ENCODE measurements around the gene AK5. TPM values are rescaled to one million over a fixed set of nuclear protein-coding genes. Genes with fewer than 3 reads are reported as not detected.
"Not testable (repeated sequence)": the region's sequence is repeated elsewhere in the genome, so short reads cannot be mapped to it uniquely, and the experiment has no call there.

Gene AK5
- total RNA-seq, 1 donor from 2014 or later = 6.9 TPM

GRCh38 chr1:77300566-77300965, 18.7 kb downstream of the AK5 start:
- no peak overlapping the region for H3K4me3 ChIP-seq
- no peaks in the 10 kb centered on the region for H3K27me3 ChIP-seq
- TF ChIP-seq POLR2AphosphoS5 (IDR thresholded peaks at IDR 0.05; ENCODE audit: insufficient read depth in 1 of 2, low read depth in 1 of 2) (no peak), POLR2A (IDR thresholded peaks at IDR 0.05) (no peak)
- TF ChIP-seq, protein P1, sequence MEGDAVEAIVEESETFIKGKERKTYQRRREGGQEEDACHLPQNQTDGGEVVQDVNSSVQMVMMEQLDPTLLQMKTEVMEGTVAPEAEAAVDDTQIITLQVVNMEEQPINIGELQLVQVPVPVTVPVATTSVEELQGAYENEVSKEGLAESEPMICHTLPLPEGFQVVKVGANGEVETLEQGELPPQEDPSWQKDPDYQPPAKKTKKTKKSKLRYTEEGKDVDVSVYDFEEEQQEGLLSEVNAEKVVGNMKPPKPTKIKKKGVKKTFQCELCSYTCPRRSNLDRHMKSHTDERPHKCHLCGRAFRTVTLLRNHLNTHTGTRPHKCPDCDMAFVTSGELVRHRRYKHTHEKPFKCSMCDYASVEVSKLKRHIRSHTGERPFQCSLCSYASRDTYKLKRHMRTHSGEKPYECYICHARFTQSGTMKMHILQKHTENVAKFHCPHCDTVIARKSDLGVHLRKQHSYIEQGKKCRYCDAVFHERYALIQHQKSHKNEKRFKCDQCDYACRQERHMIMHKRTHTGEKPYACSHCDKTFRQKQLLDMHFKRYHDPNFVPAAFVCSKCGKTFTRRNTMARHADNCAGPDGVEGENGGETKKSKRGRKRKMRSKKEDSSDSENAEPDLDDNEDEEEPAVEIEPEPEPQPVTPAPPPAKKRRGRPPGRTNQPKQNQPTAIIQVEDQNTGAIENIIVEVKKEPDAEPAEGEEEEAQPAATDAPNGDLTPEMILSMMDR (IDR thresholded peaks at IDR 0.05) = no peak
- no peaks in the 10 kb centered on the region for H3K9me3 ChIP-seq
- no peaks in the 10 kb centered on the region for H3K4me1 ChIP-seq
- H3K36me3 ChIP-seq = no peaks in the 10 kb centered on the region
- H3K27ac ChIP-seq = no peak overlapping the region
- intact Hi-C loops (cut with DNase I) = no loop called here
- DNase-seq (ENCODE audit: extremely low spot score in 2 of 2) = no peak

GRCh38 chr1:77303387-77303786, 21.6 kb downstream of the AK5 start:
- intact Hi-C loops (cut with DNase I) = no loop called here
- TF ChIP-seq, protein P1 (IDR thresholded peaks at IDR 0.05) = no peak
- no peak for TF ChIP-seq POLR2A (IDR thresholded peaks at IDR 0.05)
- no peak for TF ChIP-seq POLR2AphosphoS5 (IDR thresholded peaks at IDR 0.05; ENCODE audit: insufficient read depth in 1 of 2, low read depth in 1 of 2)

DNA sequence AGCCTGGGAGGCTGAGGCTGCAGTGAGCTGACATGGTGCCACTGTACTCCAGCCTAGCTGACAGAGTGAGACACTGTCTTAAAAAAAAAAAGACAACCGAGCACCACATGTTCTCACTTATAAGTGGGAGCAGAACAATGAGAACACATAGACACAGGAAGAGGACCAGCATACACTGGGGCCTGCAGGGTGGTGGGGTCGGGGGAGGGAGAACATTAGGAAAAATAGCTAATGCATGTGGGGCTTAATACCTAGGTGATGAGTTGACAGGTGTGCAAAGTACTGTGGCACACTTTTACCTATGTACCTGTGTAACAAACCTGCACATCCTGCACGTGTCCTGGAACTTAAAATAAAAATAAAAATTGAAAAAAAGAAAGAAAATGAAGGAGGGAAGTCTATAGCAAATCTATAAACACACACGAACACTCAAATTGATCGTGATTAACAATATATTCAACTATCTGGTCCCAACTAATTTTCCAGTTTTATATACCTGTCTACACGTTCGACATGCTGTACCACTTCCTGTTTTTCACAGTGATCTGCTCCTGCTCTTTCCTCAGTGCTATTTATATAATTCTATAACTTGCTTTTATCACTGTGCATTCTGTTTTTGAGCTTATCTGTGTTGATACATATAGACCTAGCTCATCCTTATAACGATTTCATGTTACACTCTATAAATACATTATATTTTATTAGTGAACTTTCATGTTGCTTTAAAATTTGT, 27.2 kb downstream of the AK5 start:
- no peak overlapping the region for H3K4me3 ChIP-seq
- no peak overlapping the region for H3K27ac ChIP-seq
- H3K4me1 ChIP-seq = no peaks in the 10 kb centered on the region
- H3K36me3 ChIP-seq = no peaks in the 10 kb centered on the region
- no peak for DNase-seq (ENCODE audit: extremely low spot score in 2 of 2)
- H3K9me3 ChIP-seq = no peaks in the 10 kb centered on the region
- intact Hi-C loops (cut with DNase I) = no loop called here
- no peaks in the 10 kb centered on the region for H3K27me3 ChIP-seq
- TF ChIP-seq POLR2A (IDR thresholded peaks at IDR 0.05) = no peak
- no peak for TF ChIP-seq POLR2AphosphoS5 (IDR thresholded peaks at IDR 0.05; ENCODE audit: insufficient read depth in 1 of 2, low read depth in 1 of 2)
- TF ChIP-seq, protein P1 (IDR thresholded peaks at IDR 0.05) = no peak

More at GRCh38 chr1:77303387-77303786, 21.6 kb downstream of the AK5 start:
- Histone ChIP-seq H3K4me3 (no peak overlapping the region), H3K4me1 (no peaks in the 10 kb centered on the region), H3K27me3 (no peaks in the 10 kb centered on the region), H3K27ac (no peak overlapping the region), H3K36me3 (no peaks in the 10 kb centered on the region), H3K9me3 (no peaks in the 10 kb centered on the region)
- DNase-seq (ENCODE audit: extremely low spot score in 2 of 2) = no peak

DNA sequence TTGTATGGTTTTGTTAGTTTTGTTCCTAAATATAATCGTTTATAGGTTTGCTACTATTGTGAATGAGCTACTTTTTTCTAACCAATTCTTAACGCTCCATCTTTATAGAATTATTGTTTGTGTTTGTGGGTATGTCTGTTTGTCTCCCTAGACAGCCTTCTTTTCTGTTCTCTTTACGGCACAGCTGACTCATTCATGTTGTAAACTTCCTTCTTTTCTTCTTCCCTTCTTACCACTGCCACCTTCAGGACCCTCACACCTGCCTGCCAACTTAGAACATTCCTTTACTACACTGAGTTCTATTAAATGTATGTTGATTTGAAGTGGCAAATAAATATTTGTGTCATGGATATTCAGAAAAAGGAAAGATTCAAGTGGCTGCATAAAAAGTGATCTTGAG, 29.1 kb downstream of the AK5 start:
- H3K27ac ChIP-seq = no peak overlapping the region
- TF ChIP-seq POLR2AphosphoS5 (IDR thresholded peaks at IDR 0.05; ENCODE audit: insufficient read depth in 1 of 2, low read depth in 1 of 2) = no peak
- TF ChIP-seq, protein P1 (IDR thresholded peaks at IDR 0.05) = no peak
- TF ChIP-seq POLR2A (IDR thresholded peaks at IDR 0.05) = no peak

DNA sequence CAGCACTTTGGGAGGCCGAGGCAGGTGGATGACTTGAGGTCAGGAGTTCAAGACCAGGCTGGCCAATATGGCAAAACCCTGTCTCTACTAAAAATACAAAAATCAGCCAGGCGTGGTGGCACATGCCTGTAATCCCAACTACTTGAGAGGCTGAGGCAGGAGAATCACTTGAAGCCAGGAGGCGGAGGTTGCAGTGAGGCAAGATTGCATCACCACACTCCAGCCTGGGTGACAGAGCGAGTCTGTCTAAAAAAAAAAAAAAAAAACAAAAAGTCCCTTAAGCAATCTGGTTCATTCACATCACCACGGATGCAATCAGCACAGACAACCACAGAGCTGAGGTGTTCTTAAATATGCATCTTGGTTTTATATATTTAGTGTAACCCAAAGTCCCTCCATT, 30.5 kb downstream of the AK5 start:
- intact Hi-C loops (cut with DNase I); H3K27ac ChIP-seq; H3K27me3 ChIP-seq; DNase-seq (ENCODE audit: extremely low spot score in 2 of 2); H3K4me1 ChIP-seq; H3K36me3 ChIP-seq; H3K4me3 ChIP-seq; H3K9me3 ChIP-seq: not testable (repeated sequence)

More for the DNA sequence above, 29.1 kb downstream of the AK5 start:
- Histone ChIP-seq H3K27me3 (no peaks in the 10 kb centered on the region), H3K4me1 (no peaks in the 10 kb centered on the region), H3K4me3 (no peak overlapping the region), H3K9me3 (no peaks in the 10 kb centered on the region), H3K36me3 (no peaks in the 10 kb centered on the region)
- DNase-seq (ENCODE audit: extremely low spot score in 2 of 2) = no peak
- intact Hi-C loops (cut with DNase I) = no loop called here

All from vagina (tissue), 2 donors.